Lower leg skin (tissue), 3 donors: ENCODE results near the gene BANP.

ENCODE experiments used
- CTCF ChIP-seq, 3 donors: fragments of 450-650 bp; IDR thresholded peaks; one replicate each; pipeline ENCODE4 v1.5.1; 2016; ENCODE audit warnings: antibody characterized with exemption in 3 of 3, mild to moderate bottlenecking in 3 of 3, moderate library complexity in 2 of 3
- POLR2A ChIP-seq, 2 donors: fragments of 450-650 bp; IDR thresholded peaks; one replicate each; pipeline ENCODE4 v1.6.1; 2016 to 2017; ENCODE audit warnings: antibody characterized with exemption in 2 of 2, mild to moderate bottlenecking in 1 of 2, moderate library complexity in 1 of 2

- TF ChIP-seq CTCF (IDR thresholded peaks at IDR 0.05), result no peak
- TF ChIP-seq POLR2A (IDR thresholded peaks at IDR 0.05), result no peak
Observed at GRCh38 chr16:88058817-88059216, 107.6 kb downstream of the BANP start.
